ENCODE data around the gene HTR6. TPM values are rescaled to one million over a fixed set of nuclear protein-coding genes. Genes with fewer than 3 reads are reported as not detected.

Gene HTR6
- total RNA-seq, 1 experiment from 2014 or later = not detected

DNA sequence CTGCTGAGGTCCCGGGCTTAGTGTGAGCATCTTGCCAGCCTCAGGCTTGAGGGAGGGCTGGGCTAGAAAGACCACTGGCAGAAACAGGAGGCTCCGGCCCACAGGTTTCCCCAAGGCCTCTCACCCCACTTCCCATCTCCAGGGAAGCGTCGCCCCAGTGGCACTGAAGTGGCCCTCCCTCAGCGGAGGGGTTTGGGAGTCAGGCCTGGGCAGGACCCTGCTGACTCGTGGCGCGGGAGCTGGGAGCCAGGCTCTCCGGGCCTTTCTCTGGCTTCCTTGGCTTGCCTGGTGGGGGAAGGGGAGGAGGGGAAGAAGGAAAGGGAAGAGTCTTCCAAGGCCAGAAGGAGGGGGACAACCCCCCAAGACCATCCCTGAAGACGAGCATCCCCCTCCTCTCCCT lies 7.2 kb upstream of the HTR6 start:
- Histone ChIP-seq H3K27ac (no peak overlapping the region), H2AFZ (no peak overlapping the region), H3K79me2 (ENCODE audit: low read depth) (no peaks in the 10 kb centered on the region), H3K4me3 (no peak overlapping the region), H4K20me1 (ENCODE audit: insufficient read depth) (peaks cover 4% of the 10 kb centered on the region), H3K9me3 (ENCODE audit: insufficient read depth, low read depth) (no peaks in the 10 kb centered on the region), H3K4me1 (replicated peaks; ENCODE audit: insufficient read depth) (peaks cover 15% of the 10 kb centered on the region), H3K36me3 (ENCODE audit: low read depth) (no peaks in the 10 kb centered on the region), H3K9me2 (ENCODE audit: insufficient read depth) (no peaks in the 10 kb centered on the region), H3K4me2 (no peak overlapping the region), H3K27me3 (ENCODE audit: insufficient read depth, low read depth) (no peaks in the 10 kb centered on the region), H3F3A (ENCODE audit: insufficient read depth, low read depth) (peaks cover 25% of the 10 kb centered on the region)
- CTCF ChIA-PET = interaction anchor here (0.7 kb wide), 1 partner anchor 553 kb away, joined by 8 read pairs; no protein-coding TSS in a partner anchor
- TSS peak; percentile 43 for BruUV-seq (replicated peaks)
- DNase-seq = no peak
- intact Hi-C loops (cut with micrococcal nuclease; ENCODE audit: unreplicated experiment) = no loop called here
- POLR2A ChIA-PET (ENCODE audit: unreplicated experiment) = no interaction called here
- TF ChIP-seq, protein P1, sequence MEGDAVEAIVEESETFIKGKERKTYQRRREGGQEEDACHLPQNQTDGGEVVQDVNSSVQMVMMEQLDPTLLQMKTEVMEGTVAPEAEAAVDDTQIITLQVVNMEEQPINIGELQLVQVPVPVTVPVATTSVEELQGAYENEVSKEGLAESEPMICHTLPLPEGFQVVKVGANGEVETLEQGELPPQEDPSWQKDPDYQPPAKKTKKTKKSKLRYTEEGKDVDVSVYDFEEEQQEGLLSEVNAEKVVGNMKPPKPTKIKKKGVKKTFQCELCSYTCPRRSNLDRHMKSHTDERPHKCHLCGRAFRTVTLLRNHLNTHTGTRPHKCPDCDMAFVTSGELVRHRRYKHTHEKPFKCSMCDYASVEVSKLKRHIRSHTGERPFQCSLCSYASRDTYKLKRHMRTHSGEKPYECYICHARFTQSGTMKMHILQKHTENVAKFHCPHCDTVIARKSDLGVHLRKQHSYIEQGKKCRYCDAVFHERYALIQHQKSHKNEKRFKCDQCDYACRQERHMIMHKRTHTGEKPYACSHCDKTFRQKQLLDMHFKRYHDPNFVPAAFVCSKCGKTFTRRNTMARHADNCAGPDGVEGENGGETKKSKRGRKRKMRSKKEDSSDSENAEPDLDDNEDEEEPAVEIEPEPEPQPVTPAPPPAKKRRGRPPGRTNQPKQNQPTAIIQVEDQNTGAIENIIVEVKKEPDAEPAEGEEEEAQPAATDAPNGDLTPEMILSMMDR (conservative IDR thresholded peaks at IDR 0.05) = no peak
- no peak for TF ChIP-seq EZH2 (IDR thresholded peaks at IDR 0.05; ENCODE audit: low read depth)

DNA sequence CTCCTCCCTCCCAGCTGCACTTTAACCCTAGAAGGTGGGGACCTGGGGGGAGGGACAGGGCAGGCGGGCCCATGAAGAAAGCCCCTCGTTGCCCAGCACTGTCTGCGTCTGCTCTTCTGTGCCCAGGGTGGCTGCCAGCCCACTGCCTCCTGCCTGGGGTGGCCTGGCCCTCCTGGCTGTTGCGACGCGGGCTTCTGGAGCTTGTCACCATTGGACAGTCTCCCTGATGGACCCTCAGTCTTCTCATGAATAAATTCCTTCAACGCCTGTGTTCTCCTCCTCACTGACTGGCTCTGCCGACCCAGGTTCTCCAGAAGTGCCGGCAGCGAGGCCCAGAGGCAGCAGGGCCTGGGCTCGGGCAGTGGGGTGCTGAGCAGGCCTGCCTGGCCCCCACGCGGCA lies 6.5 kb upstream of the HTR6 start:
- Histone ChIP-seq H3K27ac (no peak overlapping the region), H3K4me2 (no peak overlapping the region), H3F3A (ENCODE audit: insufficient read depth, low read depth) (peaks cover 25% of the 10 kb centered on the region), H3K9me3 (ENCODE audit: insufficient read depth, low read depth) (no peaks in the 10 kb centered on the region), H3K36me3 (ENCODE audit: low read depth) (no peaks in the 10 kb centered on the region), H3K4me1 (replicated peaks; ENCODE audit: insufficient read depth) (peaks cover 15% of the 10 kb centered on the region), H3K79me2 (ENCODE audit: low read depth) (no peaks in the 10 kb centered on the region), H4K20me1 (ENCODE audit: insufficient read depth) (peaks cover 4% of the 10 kb centered on the region), H3K9me2 (ENCODE audit: insufficient read depth) (no peaks in the 10 kb centered on the region), H2AFZ (no peak overlapping the region), H3K4me3 (no peak overlapping the region), H3K27me3 (ENCODE audit: insufficient read depth, low read depth) (no peaks in the 10 kb centered on the region)
- TF ChIP-seq EZH2 (IDR thresholded peaks at IDR 0.05; ENCODE audit: low read depth) = no peak
- TF ChIP-seq, protein P1 (conservative IDR thresholded peaks at IDR 0.05) = no peak
- CTCF ChIA-PET = no interaction called here
- intact Hi-C loops (cut with micrococcal nuclease; ENCODE audit: unreplicated experiment) = no loop called here
- no peak for DNase-seq
- no TSS peak for BruUV-seq (replicated peaks)
- POLR2A ChIA-PET (ENCODE audit: unreplicated experiment) = no interaction called here

DNA sequence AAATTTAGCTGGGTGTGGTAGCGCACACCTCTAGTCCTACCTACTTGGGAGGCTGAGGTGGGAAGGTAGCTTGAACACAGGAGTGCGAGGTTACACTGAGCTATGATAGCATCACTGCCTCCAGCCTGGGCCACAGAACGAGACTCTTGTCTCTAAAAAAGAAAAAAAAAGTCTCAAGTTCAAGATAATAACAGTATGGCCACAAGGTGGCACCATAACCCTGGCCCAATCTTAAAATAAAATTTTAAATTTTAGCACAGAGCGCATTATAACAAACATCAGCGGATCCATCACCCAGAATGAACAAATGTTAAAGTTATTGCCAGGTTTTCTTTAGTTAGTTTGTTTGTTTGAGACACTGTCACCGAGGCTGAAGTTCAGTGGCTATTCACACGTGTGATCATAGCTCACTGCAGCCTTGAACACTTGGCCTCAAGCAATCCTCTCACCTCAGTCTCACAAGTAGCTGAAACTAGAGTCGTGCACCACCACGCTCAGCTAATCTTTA lies 2.9 kb upstream of the HTR6 start:
- POLR2A ChIA-PET (ENCODE audit: unreplicated experiment) = interaction anchor here (0.6 kb wide), 1 partner anchor 1259 kb away, joined by 9 read pairs; no protein-coding TSS in a partner anchor
- no peak overlapping the region for H2AFZ ChIP-seq
- peaks cover 5% of the 10 kb centered on the region; the same call in 1 of the 2 replicates for H3F3A ChIP-seq (ENCODE audit: insufficient read depth, low read depth)
- no peaks in the 10 kb centered on the region for H3K79me2 ChIP-seq (ENCODE audit: low read depth)
- H3K9me3 ChIP-seq (ENCODE audit: insufficient read depth, low read depth) = no peaks in the 10 kb centered on the region
- no peak overlapping the region for H3K4me2 ChIP-seq
- no peaks in the 10 kb centered on the region for H3K9me2 ChIP-seq (ENCODE audit: insufficient read depth)
- CTCF ChIA-PET = interaction anchor here (0.7 to 1.7 kb wide), 3 partner anchors 9 to 43 kb away, joined by 3 to 7 read pairs (median 5); no protein-coding TSS in a partner anchor
- TF ChIP-seq, protein P1 (conservative IDR thresholded peaks at IDR 0.05) = peak; percentile 72
- no peak for TF ChIP-seq EZH2 (IDR thresholded peaks at IDR 0.05; ENCODE audit: low read depth)
- no peaks in the 10 kb centered on the region for H3K27me3 ChIP-seq (ENCODE audit: insufficient read depth, low read depth)
- H3K4me3 ChIP-seq = no peak overlapping the region
- intact Hi-C loops (cut with micrococcal nuclease; ENCODE audit: unreplicated experiment) = loop anchor here (2.0 to 5.0 kb wide), 3 partner anchors 43 to 491 kb away; no protein-coding TSS in a partner anchor
- H3K27ac ChIP-seq = no peak overlapping the region
- H3K36me3 ChIP-seq (ENCODE audit: low read depth) = no peaks in the 10 kb centered on the region
- peak in 1 of 2 experiments; percentile 28 for DNase-seq
- BruUV-seq (replicated peaks) = no TSS peak
- H3K4me1 ChIP-seq (replicated peaks; ENCODE audit: insufficient read depth) = no peaks in the 10 kb centered on the region
- H4K20me1 ChIP-seq (ENCODE audit: insufficient read depth) = no peaks in the 10 kb centered on the region

Measured in PC-9 (cell line).